ENCODE measurements around the gene NUMB. TPM values are rescaled to one million over a fixed set of nuclear protein-coding genes. Genes with fewer than 3 reads are reported as not detected.

Gene NUMB
- polyA plus RNA-seq, 1 donor from 2014 or later, result 11.5 TPM

- H3K4me2 ChIP-seq (ENCODE audit: low read length), result no peak overlapping the region
Observed at GRCh38 chr14:73246387-73247150, 211.8 kb downstream of the NUMB start.

GRCh38 chr14:73245480-73246325, 212.6 kb downstream of the NUMB start:
- Histone ChIP-seq H3K36me3 (ENCODE audit: insufficient read depth, low read length) (no peaks in the 10 kb centered on the region), H3K4me2 (ENCODE audit: low read length) (no peak overlapping the region), H3K9ac (ENCODE audit: low read length) (no peak overlapping the region), H3F3A (ENCODE audit: insufficient read depth, low read length, poor library complexity, severe bottlenecking) (no peaks in the 10 kb centered on the region), H3K9me2 (ENCODE audit: insufficient read depth, low read length) (no peaks in the 10 kb centered on the region), H3K79me2 (replicated peaks; ENCODE audit: insufficient read depth, low read length) (no peaks in the 10 kb centered on the region), H3K9me3 (ENCODE audit: low read length) (no peaks in the 10 kb centered on the region), H2AFZ (ENCODE audit: low read depth, low read length) (no peak overlapping the region), H4K20me1 (ENCODE audit: insufficient read depth) (no peaks in the 10 kb centered on the region), H3K27me3 (ENCODE audit: insufficient read depth, low read depth, low read length) (peaks cover under 1% of the 10 kb centered on the region), H3K4me3 (ENCODE audit: low read length) (no peak overlapping the region), H3K27ac (ENCODE audit: low read length) (no peak overlapping the region)
- TF ChIP-seq EP300 (conservative IDR thresholded peaks at IDR 0.05; ENCODE audit: poor library complexity, severe bottlenecking) (no peak), RAD21 (conservative IDR thresholded peaks at IDR 0.05) (no peak), POLR2AphosphoS5 (IDR thresholded peaks at IDR 0.05) (no peak), MXI1 (conservative IDR thresholded peaks at IDR 0.05; ENCODE audit: poor library complexity, severe bottlenecking) (no peak), EZH2 (IDR thresholded peaks at IDR 0.05; ENCODE audit: borderline replicate concordance, insufficient read depth, low read length, poor library complexity, severe bottlenecking) (no peak), SMC3 (conservative IDR thresholded peaks at IDR 0.05; ENCODE audit: poor library complexity) (no peak), TAF1 (IDR thresholded peaks at IDR 0.05; ENCODE audit: low read depth) (no peak)
- TF ChIP-seq, protein P1, sequence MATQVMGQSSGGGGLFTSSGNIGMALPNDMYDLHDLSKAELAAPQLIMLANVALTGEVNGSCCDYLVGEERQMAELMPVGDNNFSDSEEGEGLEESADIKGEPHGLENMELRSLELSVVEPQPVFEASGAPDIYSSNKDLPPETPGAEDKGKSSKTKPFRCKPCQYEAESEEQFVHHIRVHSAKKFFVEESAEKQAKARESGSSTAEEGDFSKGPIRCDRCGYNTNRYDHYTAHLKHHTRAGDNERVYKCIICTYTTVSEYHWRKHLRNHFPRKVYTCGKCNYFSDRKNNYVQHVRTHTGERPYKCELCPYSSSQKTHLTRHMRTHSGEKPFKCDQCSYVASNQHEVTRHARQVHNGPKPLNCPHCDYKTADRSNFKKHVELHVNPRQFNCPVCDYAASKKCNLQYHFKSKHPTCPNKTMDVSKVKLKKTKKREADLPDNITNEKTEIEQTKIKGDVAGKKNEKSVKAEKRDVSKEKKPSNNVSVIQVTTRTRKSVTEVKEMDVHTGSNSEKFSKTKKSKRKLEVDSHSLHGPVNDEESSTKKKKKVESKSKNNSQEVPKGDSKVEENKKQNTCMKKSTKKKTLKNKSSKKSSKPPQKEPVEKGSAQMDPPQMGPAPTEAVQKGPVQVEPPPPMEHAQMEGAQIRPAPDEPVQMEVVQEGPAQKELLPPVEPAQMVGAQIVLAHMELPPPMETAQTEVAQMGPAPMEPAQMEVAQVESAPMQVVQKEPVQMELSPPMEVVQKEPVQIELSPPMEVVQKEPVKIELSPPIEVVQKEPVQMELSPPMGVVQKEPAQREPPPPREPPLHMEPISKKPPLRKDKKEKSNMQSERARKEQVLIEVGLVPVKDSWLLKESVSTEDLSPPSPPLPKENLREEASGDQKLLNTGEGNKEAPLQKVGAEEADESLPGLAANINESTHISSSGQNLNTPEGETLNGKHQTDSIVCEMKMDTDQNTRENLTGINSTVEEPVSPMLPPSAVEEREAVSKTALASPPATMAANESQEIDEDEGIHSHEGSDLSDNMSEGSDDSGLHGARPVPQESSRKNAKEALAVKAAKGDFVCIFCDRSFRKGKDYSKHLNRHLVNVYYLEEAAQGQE (IDR thresholded peaks at IDR 0.05; ENCODE audit: borderline replicate concordance), result no peak

More at GRCh38 chr14:73246387-73247150, 211.8 kb downstream of the NUMB start:
- Histone ChIP-seq H3K36me3 (ENCODE audit: insufficient read depth, low read length) (no peaks in the 10 kb centered on the region), H2AFZ (ENCODE audit: low read depth, low read length) (no peak overlapping the region), H3F3A (ENCODE audit: insufficient read depth, low read length, poor library complexity, severe bottlenecking) (no peaks in the 10 kb centered on the region), H3K9me2 (ENCODE audit: insufficient read depth, low read length) (no peaks in the 10 kb centered on the region), H3K27me3 (ENCODE audit: insufficient read depth, low read depth, low read length) (no peaks in the 10 kb centered on the region), H3K9ac (ENCODE audit: low read length) (no peak overlapping the region), H3K79me2 (replicated peaks; ENCODE audit: insufficient read depth, low read length) (no peaks in the 10 kb centered on the region), H4K20me1 (ENCODE audit: insufficient read depth) (no peaks in the 10 kb centered on the region), H3K4me3 (ENCODE audit: low read length) (no peak overlapping the region), H3K9me3 (ENCODE audit: low read length) (no peaks in the 10 kb centered on the region), H3K27ac (ENCODE audit: low read length) (no peak overlapping the region)
- no peak for TF ChIP-seq RAD21 (conservative IDR thresholded peaks at IDR 0.05)
- TF ChIP-seq, protein P2, sequence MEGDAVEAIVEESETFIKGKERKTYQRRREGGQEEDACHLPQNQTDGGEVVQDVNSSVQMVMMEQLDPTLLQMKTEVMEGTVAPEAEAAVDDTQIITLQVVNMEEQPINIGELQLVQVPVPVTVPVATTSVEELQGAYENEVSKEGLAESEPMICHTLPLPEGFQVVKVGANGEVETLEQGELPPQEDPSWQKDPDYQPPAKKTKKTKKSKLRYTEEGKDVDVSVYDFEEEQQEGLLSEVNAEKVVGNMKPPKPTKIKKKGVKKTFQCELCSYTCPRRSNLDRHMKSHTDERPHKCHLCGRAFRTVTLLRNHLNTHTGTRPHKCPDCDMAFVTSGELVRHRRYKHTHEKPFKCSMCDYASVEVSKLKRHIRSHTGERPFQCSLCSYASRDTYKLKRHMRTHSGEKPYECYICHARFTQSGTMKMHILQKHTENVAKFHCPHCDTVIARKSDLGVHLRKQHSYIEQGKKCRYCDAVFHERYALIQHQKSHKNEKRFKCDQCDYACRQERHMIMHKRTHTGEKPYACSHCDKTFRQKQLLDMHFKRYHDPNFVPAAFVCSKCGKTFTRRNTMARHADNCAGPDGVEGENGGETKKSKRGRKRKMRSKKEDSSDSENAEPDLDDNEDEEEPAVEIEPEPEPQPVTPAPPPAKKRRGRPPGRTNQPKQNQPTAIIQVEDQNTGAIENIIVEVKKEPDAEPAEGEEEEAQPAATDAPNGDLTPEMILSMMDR (IDR thresholded peaks at IDR 0.05; ENCODE audit: poor library complexity, severe bottlenecking), result no peak
- no peak for TF ChIP-seq EZH2 (IDR thresholded peaks at IDR 0.05; ENCODE audit: borderline replicate concordance, insufficient read depth, low read length, poor library complexity, severe bottlenecking)
- TF ChIP-seq POLR2AphosphoS5 (IDR thresholded peaks at IDR 0.05), result no peak
- TF ChIP-seq MXI1 (conservative IDR thresholded peaks at IDR 0.05; ENCODE audit: poor library complexity, severe bottlenecking), result no peak
